NCI-H2081 (cell line): ENCODE measurements around the gene RFTN1.

ENCODE experiments used
- DNase-seq, 2 experiments: peaks; one replicate each; lab custom pipeline; 2025; lab: John Stamatoyannopoulos, UW

Gene RFTN1

GRCh38 chr3:16433701-16434151, 79.8 kb downstream of the RFTN1 start:
- no peak for DNase-seq

- no peak for DNase-seq
Measured at GRCh38 chr3:16432714-16433113, 80.8 kb downstream of the RFTN1 start.

GRCh38 chr3:16430717-16431630, 82.5 kb downstream of the RFTN1 start:
- DNase-seq = no peak

- DNase-seq = no peak
Measured at GRCh38 chr3:16429086-16429485, 84.4 kb downstream of the RFTN1 start.

- DNase-seq = no peak
Measured at GRCh38 chr3:16428612-16429011, 84.9 kb downstream of the RFTN1 start.

GRCh38 chr3:16427103-16427965, 86.2 kb downstream of the RFTN1 start:
- DNase-seq = no peak

- no peak for DNase-seq
Measured at GRCh38 chr3:16426665-16427064, 86.8 kb downstream of the RFTN1 start.

- DNase-seq = no peak
Measured at GRCh38 chr3:16426029-16426400, 87.5 kb downstream of the RFTN1 start.

GRCh38 chr3:16425398-16426028, 88.0 kb downstream of the RFTN1 start:
- no peak for DNase-seq

- DNase-seq = no peak
Measured at GRCh38 chr3:16423947-16424673, 89.4 kb downstream of the RFTN1 start.

GRCh38 chr3:16423298-16423697, 90.2 kb downstream of the RFTN1 start:
- no peak for DNase-seq

GRCh38 chr3:16419640-16420241, 93.8 kb downstream of the RFTN1 start:
- no peak for DNase-seq

- DNase-seq = no peak
Measured at GRCh38 chr3:16417945-16418739, 95.4 kb downstream of the RFTN1 start.

- no peak for DNase-seq
Measured at GRCh38 chr3:16415911-16416476, 97.5 kb downstream of the RFTN1 start.

GRCh38 chr3:16413321-16413720, 100.2 kb downstream of the RFTN1 start:
- DNase-seq = no peak

- DNase-seq = no peak
Measured at GRCh38 chr3:16412192-16412800, 101.2 kb downstream of the RFTN1 start.

- DNase-seq = no peak
Measured at GRCh38 chr3:16411441-16411840, 102.1 kb downstream of the RFTN1 start.

GRCh38 chr3:16410659-16411058, 102.8 kb downstream of the RFTN1 start:
- no peak for DNase-seq

GRCh38 chr3:16409032-16409431, 104.5 kb downstream of the RFTN1 start:
- no peak for DNase-seq

GRCh38 chr3:16407366-16407765, 106.1 kb downstream of the RFTN1 start:
- DNase-seq = no peak
